GM23338 (cell line): ENCODE data around the gene ZFC3H1. TPM values are rescaled to one million over a fixed set of nuclear protein-coding genes. Genes with fewer than 3 reads are reported as not detected.

ENCODE experiments used
- ATAC-seq: fragments of 200-7000 bp; cut with Tn5 transposase; 3 replicates; pipeline ENCODE4 v1.9.1; 2020
- DNase-seq: peaks from one replicate; pipeline ENCODE4 v3.0.0-alpha.2; 2015; ENCODE audit warnings: low spot score
- H2AFZ ChIP-seq: fragments of 200-600 bp; sonication (generic); 2 replicates; pipeline ENCODE4 v1.8.0; 2016; ENCODE audit warnings: antibody characterized with exemption, mild to moderate bottlenecking, moderate library complexity
- H3F3A ChIP-seq: fragments of 200-600 bp; sonication (generic); replicated peaks from 2 replicates; pipeline ENCODE4 v1.8.0; 2017; ENCODE audit warnings: antibody characterized with exemption, mixed run types, low read depth
- H3K27ac ChIP-seq: fragments of 200-600 bp; sonication (generic); 2 replicates; pipeline ENCODE4 v1.6.1; 2016; ENCODE audit warnings: low read depth
- H3K27me3 ChIP-seq: fragments of 200-600 bp; sonication (generic); 2 replicates; pipeline ENCODE4 v1.8.0; 2016; ENCODE audit warnings: mild to moderate bottlenecking, mixed run types, moderate library complexity; ENCODE audit not compliant: insufficient read depth
- H3K36me3 ChIP-seq: fragments of 200-600 bp; sonication (generic); 2 replicates; pipeline ENCODE4 v1.8.0; 2016; ENCODE audit warnings: mild to moderate bottlenecking; ENCODE audit not compliant: insufficient read depth
- H3K4me1 ChIP-seq: fragments of 200-600 bp; sonication (generic); 2 replicates; pipeline ENCODE4 v1.8.0; 2016; ENCODE audit warnings: mild to moderate bottlenecking, moderate library complexity; ENCODE audit not compliant: insufficient read depth
- H3K4me2 ChIP-seq: fragments of 200-600 bp; sonication (generic); 2 replicates; pipeline ENCODE4 v1.7.1; 2017; ENCODE audit warnings: mixed run types
- H3K4me3 ChIP-seq: fragments of 200-600 bp; sonication (generic); 2 replicates; pipeline ENCODE4 v1.6.1; 2016; ENCODE audit warnings: mixed run types
- H3K79me2 ChIP-seq: fragments of 200-600 bp; sonication (generic); replicated peaks from 2 replicates; pipeline ENCODE4 v1.8.0; 2017; ENCODE audit warnings: mild to moderate bottlenecking; ENCODE audit not compliant: insufficient read depth
- H3K9me2 ChIP-seq: fragments of 200-600 bp; sonication (generic); 2 replicates; pipeline ENCODE4 v1.8.0; 2017; ENCODE audit not compliant: insufficient read depth
- H4K20me1 ChIP-seq: fragments of 200-600 bp; sonication (generic); replicated peaks from 2 replicates; pipeline ENCODE4 v1.8.0; 2017; ENCODE audit warnings: mild to moderate bottlenecking; ENCODE audit not compliant: insufficient read depth
- H3K27ac Mint-ChIP-seq: 2 replicates; pipeline ENCODE4 v1.8.0; 2020; ENCODE audit warnings: inconsistent platforms, mild to moderate bottlenecking, moderate library complexity, mixed read lengths
- H3K27me3 Mint-ChIP-seq: 3 replicates; pipeline ENCODE4 v1.8.0; 2022; ENCODE audit warnings: low read depth, mild to moderate bottlenecking, moderate library complexity, mixed read lengths, inconsistent platforms; ENCODE audit not compliant: insufficient read depth, poor library complexity
- H3K36me3 Mint-ChIP-seq: 3 replicates; pipeline ENCODE4 v1.8.0; 2021; ENCODE audit warnings: low read depth, mild to moderate bottlenecking, inconsistent platforms, moderate library complexity, mixed read lengths
- H3K4me1 Mint-ChIP-seq: 3 replicates; pipeline ENCODE4 v1.8.0; 2020; ENCODE audit warnings: mild to moderate bottlenecking, inconsistent platforms, mixed read lengths
- H3K4me3 Mint-ChIP-seq: 3 replicates; pipeline ENCODE4 v1.8.0; 2021; ENCODE audit warnings: moderate library complexity, mild to moderate bottlenecking, inconsistent platforms, mixed read lengths
- H3K9me3 Mint-ChIP-seq: 3 replicates; pipeline ENCODE4 v1.8.0; 2020; ENCODE audit warnings: moderate library complexity, mild to moderate bottlenecking, inconsistent platforms, mixed read lengths
- CREB1 ChIP-seq: fragments of 250-450 bp; sonication (Bioruptor Pico); IDR thresholded peaks from 2 replicates; pipeline ENCODE4 v1.5.0; 2020; ENCODE audit warnings: low read depth, mild to moderate bottlenecking, moderate library complexity
- CTCF ChIP-seq, 2 experiments: fragments of 200-600 bp in 1 of 2; sonication (generic) in 1 of 2; conservative IDR thresholded peaks; 2 replicates each; pipeline versions ENCODE4 v1.5.1 to v1.6.1; 2016 to 2017; ENCODE audit warnings: antibody characterized with exemption in 2 of 2, low read depth in 2 of 2, mild to moderate bottlenecking in 2 of 2, moderate library complexity in 1 of 2
- EZH2 ChIP-seq: fragments of 200-600 bp; sonication (generic); IDR thresholded peaks from one replicate; pipeline ENCODE4 v1.8.0; 2017; ENCODE audit warnings: antibody characterized with exemption, mild to moderate bottlenecking, low read depth; ENCODE audit not compliant: unreplicated experiment
- JUNB ChIP-seq: IDR thresholded peaks from one replicate; pipeline ENCODE4 v1.6.1; 2016; ENCODE audit warnings: antibody characterized with exemption; ENCODE audit not compliant: unreplicated experiment
- NANOG ChIP-seq: IDR thresholded peaks from 2 replicates; pipeline ENCODE4 v1.6.1; 2016; ENCODE audit warnings: antibody characterized with exemption, borderline replicate concordance
- POLR2AphosphoS5 ChIP-seq: IDR thresholded peaks from 2 replicates; pipeline ENCODE4 v1.6.1; 2016; ENCODE audit warnings: antibody characterized with exemption, low read depth
- REST ChIP-seq: IDR thresholded peaks from one replicate; pipeline ENCODE4 v1.6.1; 2018; ENCODE audit warnings: antibody characterized with exemption; ENCODE audit not compliant: unreplicated experiment
- STAT1 ChIP-seq: IDR thresholded peaks from one replicate; pipeline ENCODE4 v1.6.1; 2016; ENCODE audit warnings: antibody characterized with exemption; ENCODE audit not compliant: unreplicated experiment
- ZNF114 ChIP-seq: fragments of 250-450 bp; sonication (Bioruptor Pico); IDR thresholded peaks from 2 replicates; pipeline ENCODE4 v1.5.0; 2020; ENCODE audit warnings: mild to moderate bottlenecking, moderate library complexity
- ZNF331 ChIP-seq: fragments of 250-450 bp; sonication (Bioruptor Pico); IDR thresholded peaks from 2 replicates; pipeline ENCODE4 v1.5.0; 2020; ENCODE audit warnings: low read depth, mild to moderate bottlenecking, moderate library complexity
- polyA plus RNA-seq: library from polyadenylated mRNA; unstranded; fragments of >200 nt; fragmentation: Nextera tagmentation; extraction: Ambion mirVana; gene quantifications from 2 replicates; pipeline ENCODE4 v1.2.1, GENCODE V29; 2016
- total RNA-seq: library from RNA; depleted of rRNA; stranded (reverse); fragments of >200 nt; shearing (Covaris generic); gene quantifications from 2 replicates; pipeline ENCODE4 v1.2.3, GENCODE V29; 2014
- TF ChIP-seq, protein P1 (sequence below): fragments of 250-450 bp; sonication (Bioruptor Pico); IDR thresholded peaks from 2 replicates; pipeline ENCODE4 v1.5.0; 2020; ENCODE audit warnings: mild to moderate bottlenecking, moderate library complexity

ZFC3H1 gene
- total and polyA plus RNA-seq, 2 experiments from 2014 or later: 30.3 to 46.2 TPM

DNA sequence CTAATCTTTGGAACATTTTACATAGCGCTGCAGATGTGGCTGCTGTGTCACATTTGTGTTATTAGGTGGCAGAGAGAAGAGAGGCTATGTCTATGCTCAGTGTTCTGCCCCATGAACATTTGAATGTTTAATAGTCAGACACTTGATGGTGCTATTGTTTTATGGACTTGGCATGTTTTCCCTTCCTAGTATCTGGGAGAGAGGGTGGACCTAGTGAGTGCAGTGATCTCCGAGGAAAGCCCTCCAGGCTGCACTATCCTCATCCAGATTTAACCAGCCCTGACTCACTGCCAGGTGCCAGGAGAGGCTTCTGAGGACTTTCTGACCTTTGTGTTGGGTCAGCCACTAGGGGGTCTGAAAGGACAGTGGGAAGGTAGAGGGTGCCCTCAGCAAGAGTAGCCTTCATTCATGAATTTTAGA is 24.3 kb downstream of the ZFC3H1 start:
- Mint-ChIP-seq H3K36me3 (peaks cover 61% of the 10 kb centered on the region), H3K27ac (no peak overlapping the region), H3K9me3 (no peaks in the 10 kb centered on the region), H3K27me3 (no peaks in the 10 kb centered on the region), H3K4me3 (no peak overlapping the region), H3K4me1 (no peaks in the 10 kb centered on the region)
- Histone ChIP-seq H3K79me2 (no peaks in the 10 kb centered on the region), H3K27me3 (no peaks in the 10 kb centered on the region), H3F3A (no peaks in the 10 kb centered on the region), H3K27ac (no peak overlapping the region), H2AFZ (no peak overlapping the region), H3K9me2 (no peaks in the 10 kb centered on the region), H3K4me1 (no peaks in the 10 kb centered on the region), H3K4me3 (no peak overlapping the region), H3K4me2 (no peak overlapping the region), H4K20me1 (no peaks in the 10 kb centered on the region), H3K36me3 (peaks cover 51% of the 10 kb centered on the region)
- DNase-seq (peak; percentile 37), ATAC-seq (peak; percentile 83)
- TF ChIP-seq CTCF (conservative IDR thresholded peaks at IDR 0.05; ENCODE audit: low read depth in 2 of 2) (peak; percentile 35 to 41), CREB1 (CRISPR knock-in tag) (no peak)

DNA sequence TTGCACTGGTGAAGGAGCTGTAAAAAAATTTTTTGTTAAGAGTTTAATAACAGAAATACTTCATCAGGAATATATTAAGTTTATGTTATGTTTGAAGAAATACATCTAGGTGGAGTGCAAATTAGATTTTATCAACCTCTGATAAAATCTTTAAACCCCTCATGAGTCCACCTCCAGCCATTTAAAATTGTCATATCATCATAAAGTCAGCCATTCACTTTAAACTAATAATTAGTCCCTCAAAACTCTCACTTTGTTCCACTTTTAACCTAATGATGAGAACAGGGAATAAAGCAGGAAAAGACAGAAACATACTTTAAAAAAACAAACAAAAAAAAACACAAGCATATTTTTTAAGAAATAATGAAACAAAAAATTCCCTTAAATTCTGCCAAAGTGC is 25.1 kb downstream of the ZFC3H1 start:
- H3F3A ChIP-seq: no peaks in the 10 kb centered on the region
- Mint-ChIP-seq H3K27me3 (no peaks in the 10 kb centered on the region), H3K36me3 (peaks cover 61% of the 10 kb centered on the region), H3K4me3 (no peak overlapping the region), H3K9me3 (no peaks in the 10 kb centered on the region), H3K4me1 (no peaks in the 10 kb centered on the region), H3K27ac (no peak overlapping the region)
- H4K20me1 ChIP-seq: no peaks in the 10 kb centered on the region
- H2AFZ ChIP-seq: no peak overlapping the region
- H3K36me3 ChIP-seq: peaks cover 49% of the 10 kb centered on the region
- H3K4me2 ChIP-seq: no peak overlapping the region
- ATAC-seq: no peak
- no peak overlapping the region for H3K27ac ChIP-seq
- no peaks in the 10 kb centered on the region for H3K27me3 ChIP-seq
- H3K9me2 ChIP-seq: no peaks in the 10 kb centered on the region
- no peaks in the 10 kb centered on the region for H3K79me2 ChIP-seq
- H3K4me3 ChIP-seq: no peak overlapping the region
- DNase-seq: no peak
- no peaks in the 10 kb centered on the region for H3K4me1 ChIP-seq
- no peak for TF ChIP-seq ZNF331 (CRISPR knock-in tag)
- TF ChIP-seq REST: no peak
- TF ChIP-seq, protein P1, sequence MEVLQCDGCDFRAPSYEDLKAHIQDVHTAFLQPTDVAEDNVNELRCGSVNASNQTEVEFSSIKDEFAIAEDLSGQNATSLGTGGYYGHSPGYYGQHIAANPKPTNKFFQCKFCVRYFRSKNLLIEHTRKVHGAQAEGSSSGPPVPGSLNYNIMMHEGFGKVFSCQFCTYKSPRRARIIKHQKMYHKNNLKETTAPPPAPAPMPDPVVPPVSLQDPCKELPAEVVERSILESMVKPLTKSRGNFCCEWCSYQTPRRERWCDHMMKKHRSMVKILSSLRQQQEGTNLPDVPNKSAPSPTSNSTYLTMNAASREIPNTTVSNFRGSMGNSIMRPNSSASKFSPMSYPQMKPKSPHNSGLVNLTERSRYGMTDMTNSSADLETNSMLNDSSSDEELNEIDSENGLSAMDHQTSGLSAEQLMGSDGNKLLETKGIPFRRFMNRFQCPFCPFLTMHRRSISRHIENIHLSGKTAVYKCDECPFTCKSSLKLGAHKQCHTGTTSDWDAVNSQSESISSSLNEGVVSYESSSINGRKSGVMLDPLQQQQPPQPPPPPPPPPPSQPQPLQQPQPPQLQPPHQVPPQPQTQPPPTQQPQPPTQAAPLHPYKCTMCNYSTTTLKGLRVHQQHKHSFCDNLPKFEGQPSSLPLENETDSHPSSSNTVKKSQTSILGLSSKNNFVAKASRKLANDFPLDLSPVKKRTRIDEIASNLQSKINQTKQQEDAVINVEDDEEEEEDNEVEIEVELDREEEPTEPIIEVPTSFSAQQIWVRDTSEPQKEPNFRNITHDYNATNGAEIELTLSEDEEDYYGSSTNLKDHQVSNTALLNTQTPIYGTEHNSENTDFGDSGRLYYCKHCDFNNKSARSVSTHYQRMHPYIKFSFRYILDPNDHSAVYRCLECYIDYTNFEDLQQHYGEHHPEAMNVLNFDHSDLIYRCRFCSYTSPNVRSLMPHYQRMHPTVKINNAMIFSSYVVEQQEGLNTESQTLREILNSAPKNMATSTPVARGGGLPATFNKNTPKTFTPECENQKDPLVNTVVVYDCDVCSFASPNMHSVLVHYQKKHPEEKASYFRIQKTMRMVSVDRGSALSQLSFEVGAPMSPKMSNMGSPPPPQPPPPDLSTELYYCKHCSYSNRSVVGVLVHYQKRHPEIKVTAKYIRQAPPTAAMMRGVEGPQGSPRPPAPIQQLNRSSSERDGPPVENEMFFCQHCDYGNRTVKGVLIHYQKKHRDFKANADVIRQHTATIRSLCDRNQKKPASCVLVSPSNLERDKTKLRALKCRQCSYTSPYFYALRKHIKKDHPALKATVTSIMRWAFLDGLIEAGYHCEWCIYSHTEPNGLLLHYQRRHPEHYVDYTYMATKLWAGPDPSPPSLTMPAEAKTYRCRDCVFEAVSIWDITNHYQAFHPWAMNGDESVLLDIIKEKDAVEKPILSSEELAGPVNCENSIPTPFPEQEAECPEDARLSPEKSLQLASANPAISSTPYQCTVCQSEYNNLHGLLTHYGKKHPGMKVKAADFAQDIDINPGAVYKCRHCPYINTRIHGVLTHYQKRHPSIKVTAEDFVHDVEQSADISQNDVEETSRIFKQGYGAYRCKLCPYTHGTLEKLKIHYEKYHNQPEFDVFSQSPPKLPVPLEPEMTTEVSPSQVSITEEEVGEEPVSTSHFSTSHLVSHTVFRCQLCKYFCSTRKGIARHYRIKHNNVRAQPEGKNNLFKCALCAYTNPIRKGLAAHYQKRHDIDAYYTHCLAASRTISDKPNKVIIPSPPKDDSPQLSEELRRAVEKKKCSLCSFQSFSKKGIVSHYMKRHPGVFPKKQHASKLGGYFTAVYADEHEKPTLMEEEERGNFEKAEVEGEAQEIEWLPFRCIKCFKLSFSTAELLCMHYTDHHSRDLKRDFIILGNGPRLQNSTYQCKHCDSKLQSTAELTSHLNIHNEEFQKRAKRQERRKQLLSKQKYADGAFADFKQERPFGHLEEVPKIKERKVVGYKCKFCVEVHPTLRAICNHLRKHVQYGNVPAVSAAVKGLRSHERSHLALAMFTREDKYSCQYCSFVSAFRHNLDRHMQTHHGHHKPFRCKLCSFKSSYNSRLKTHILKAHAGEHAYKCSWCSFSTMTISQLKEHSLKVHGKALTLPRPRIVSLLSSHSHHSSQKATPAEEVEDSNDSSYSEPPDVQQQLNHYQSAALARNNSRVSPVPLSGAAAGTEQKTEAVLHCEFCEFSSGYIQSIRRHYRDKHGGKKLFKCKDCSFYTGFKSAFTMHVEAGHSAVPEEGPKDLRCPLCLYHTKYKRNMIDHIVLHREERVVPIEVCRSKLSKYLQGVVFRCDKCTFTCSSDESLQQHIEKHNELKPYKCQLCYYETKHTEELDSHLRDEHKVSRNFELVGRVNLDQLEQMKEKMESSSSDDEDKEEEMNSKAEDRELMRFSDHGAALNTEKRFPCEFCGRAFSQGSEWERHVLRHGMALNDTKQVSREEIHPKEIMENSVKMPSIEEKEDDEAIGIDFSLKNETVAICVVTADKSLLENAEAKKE (CRISPR knock-in tag): no peak
- no peak for TF ChIP-seq STAT1
- no peak for TF ChIP-seq NANOG
- no peak for TF ChIP-seq POLR2AphosphoS5
- TF ChIP-seq EZH2: no peak
- no peak for TF ChIP-seq JUNB
- TF ChIP-seq ZNF114 (CRISPR knock-in tag): no peak
- no peak for TF ChIP-seq CREB1 (CRISPR knock-in tag)
